HG03460 (cell line): ENCODE data around the gene DAPK1.

Experiments
- ATAC-seq: cut with Tn5 transposase; IDR thresholded peaks from one replicate; pipeline ENCODE4 v1.9.1; 2021; ENCODE audit not compliant: unreplicated experiment

DAPK1 gene

DNA sequence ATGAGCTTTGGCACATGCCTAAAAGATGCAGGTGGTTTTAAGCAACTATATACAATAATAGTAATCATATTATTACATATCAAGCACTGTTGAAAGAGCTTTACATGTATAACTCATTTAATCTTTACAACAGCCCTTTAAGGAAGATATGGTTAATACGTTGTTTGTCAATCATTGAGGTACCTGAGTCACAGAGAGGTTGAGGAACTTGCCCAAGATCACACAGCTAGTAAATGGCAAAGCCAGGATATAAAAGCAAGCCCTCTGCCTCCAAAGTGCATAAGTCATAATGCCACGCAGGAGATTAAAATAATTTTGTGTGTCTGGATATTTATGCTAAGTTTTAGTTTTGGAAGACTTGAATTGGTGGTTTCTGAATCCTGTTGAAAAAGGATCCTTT is 90.2 kb downstream of the DAPK1 start:
- no peak for ATAC-seq

GRCh38 chr9:87588339-87588738 is 90.7 kb downstream of the DAPK1 start:
- no peak for ATAC-seq

DNA sequence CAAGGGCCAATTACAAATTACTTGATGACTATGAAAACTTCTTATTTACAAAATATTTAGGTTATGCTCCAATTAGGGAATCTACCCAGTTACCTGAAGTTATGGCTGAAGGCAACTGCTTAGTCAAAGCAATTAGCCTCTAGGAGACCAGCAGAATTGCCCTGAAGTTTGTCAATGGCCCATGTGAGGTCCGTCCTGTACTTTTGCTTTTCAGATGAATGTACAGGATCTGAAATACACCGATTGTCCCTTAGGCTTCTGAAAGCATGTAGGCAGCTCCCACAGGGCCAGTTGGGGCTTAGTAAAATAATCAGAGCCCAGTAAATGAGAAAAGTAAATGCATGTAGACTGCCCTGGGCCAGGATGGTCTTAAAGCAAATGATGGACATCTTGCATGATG is 93.3 kb downstream of the DAPK1 start:
- ATAC-seq, result no peak

DNA sequence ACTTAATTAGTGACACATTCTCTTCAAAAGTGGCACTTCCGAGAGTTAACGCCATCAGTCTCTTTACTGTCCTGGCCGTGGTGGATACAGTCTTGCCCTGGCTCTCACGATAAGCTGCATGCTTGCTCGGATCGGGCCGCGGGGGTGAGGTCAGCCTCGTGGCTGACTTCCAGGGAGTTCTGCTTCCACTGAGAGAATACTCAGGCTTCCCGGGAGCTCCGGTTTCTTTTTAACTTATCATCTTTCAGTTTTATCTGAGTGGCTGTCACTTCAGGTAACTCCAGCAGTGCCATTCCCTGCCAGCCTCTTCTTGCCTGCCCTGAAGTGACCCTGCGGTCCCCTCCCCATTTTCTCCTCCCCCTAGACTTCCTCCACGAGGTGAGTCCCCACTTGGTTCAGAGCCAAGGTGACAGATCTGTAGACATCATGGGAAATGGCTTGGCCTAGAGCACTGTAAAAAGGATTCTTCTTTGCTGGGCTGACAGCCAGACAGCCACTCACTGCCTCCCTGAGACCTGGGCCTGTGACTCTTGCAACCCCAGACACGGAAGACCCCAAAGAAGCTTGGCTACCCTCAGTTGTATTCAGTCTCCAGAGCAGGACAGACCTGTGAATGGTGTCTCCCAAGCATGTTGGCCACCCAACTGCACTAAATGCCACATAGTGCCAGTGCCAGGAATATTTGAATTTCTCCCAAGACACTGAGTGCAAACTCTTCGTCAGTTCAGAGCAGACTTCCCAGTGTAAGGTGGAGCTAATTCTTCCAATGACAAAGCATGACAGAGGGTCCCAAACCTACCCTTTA is 95.1 kb downstream of the DAPK1 start:
- ATAC-seq, result no peak

GRCh38 chr9:87593359-87593980 is 95.8 kb downstream of the DAPK1 start:
- no peak for ATAC-seq

DNA sequence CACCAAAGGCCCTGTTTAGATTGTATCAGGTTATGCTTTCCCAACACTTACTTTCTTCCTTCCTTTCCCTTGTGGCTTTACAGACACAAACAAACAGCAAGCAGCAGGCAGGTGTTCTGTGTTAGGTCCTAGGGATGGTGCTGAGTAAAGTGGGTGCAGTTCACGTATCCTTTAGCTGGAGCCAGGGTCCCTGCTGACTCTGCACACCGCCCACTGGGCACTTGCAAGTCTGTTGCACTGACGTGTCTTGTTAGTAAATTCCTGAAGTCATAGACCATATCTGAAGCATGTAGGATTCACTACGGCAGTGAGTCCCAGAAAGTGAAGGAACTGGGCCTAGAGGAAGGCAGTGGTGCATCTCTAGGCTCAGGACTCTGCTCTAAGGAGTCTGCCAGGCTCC is 96.5 kb downstream of the DAPK1 start:
- ATAC-seq, result no peak

- ATAC-seq, result no peak
These were observed 97.0 kb downstream of the DAPK1 start for GRCh38 chr9:87594662-87595061.

DNA sequence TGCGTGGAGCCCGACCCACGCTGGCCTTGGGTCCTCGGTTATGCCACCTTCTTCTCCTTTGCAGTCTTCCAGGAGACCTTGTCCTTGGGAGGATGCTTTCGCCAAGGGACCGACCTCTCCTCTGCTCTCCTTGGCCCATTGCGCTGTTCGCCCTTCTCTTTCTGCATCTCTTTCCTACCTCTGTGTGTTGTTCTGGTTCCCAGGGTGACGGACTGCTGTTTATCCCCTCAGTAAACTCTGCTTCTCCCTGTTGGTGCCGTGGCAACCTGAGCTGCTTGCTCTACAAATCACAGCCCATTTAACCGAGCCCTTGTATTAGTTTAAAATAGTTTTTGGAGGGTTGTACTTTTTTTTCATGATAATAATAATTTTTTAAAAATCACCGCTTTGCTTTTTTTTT is 97.9 kb downstream of the DAPK1 start:
- no peak for ATAC-seq

GRCh38 chr9:87596862-87597261 is 99.2 kb downstream of the DAPK1 start:
- no peak for ATAC-seq

DNA sequence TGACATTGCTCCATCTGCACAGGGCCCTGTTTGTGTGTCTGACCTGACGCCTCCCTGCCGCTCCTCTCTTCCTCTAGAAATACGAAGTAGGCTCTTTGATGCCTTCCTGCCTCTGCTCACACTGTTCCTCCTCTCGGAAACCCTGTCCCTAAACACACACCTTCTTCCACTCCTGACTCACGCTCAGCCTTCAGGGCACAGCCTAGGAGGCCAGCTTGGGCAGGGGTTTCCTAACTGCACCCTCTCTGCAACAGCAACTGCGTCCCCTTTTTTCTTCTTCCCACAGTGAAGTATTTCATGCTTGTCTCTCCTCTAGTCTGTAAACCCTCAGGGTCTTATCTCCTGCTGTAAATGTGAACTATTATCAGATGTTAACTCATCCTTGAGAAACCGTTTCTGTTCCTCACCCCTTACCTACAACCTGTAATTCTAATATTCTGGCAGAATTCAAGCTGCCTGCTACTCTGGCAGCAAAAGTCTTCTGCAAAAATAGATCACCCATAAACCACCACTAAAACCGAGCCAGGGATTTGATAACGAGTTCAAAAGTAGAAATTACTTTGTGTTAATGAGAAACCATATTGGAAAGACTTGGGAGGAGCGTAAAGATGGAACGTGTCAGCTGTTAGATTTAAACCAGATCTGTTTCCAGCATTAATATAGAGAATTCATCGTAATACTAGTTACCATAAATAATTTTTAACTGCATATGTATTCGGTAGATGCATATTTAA is 100.2 kb downstream of the DAPK1 start:
- ATAC-seq, result no peak

DNA sequence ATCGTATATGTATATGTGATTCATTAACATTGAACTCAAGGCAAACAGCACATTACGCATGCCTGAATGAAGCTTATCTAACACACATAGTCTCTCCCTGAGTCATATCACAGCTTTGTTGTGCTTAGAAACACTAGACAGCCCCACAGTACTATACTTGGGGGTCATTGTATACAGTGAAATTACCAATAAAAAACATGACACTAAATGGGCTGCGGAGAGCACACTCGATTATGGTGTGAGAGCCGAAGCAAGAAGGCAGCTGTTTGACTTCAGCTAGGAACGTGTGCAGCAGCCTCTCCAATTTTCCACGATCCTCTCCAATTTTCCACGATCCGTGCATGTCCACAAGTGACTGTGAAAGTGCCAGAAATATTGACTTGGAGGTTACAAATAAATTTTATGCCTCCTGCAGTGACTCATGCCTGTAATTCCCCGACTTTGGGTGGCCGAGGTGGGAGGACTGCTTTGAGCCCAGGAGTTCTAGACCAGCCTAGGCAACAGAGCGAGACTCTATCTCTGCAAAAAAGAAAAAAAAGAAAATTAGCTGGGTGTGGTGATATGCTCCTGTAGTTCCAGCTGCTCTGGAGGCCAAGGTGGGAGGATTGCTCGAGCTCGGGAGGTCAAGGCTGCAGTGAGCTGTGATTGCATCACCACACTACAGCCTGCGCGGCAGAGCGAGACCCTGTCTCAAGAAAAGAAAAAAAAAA is 102.4 kb downstream of the DAPK1 start:
- no peak for ATAC-seq

DNA sequence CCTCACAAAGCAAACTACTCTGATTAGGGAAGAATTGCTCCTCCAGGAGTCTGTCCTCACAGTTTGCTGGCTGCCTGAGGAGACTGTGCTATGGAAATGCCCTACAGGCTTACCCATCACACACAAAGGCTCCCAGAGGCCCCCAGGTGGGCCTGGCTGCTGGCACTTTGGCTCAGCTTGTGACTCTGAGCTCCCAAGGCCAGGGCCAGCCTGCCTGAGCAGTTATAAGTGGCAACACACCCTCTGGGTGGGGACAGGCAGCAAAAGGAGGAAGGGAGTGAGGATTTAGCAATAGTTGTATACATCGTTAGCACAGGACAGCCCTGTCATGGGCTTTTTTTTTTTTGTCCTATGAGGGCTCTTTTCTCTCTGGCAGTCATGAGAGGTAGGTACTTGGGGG is 103.5 kb downstream of the DAPK1 start:
- ATAC-seq, result no peak

DNA sequence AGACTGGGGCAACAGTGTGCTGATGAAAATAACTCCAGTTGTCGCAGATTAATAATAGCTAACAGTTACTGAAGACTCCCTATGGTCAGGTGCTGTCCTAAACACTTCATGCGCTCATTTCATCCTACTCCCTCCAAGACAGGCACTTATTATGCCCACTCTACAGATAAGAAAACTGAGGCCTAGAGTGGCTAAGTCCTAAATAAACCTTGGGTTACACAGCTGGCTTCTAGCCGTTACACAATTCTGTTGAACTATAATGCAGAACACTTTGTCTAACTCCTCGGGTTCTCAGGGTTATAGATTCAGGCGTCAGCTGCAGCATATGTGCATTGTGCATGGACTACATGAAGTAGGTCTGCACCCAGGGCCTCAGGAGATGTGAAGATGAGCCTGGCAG is 103.9 kb downstream of the DAPK1 start:
- ATAC-seq, result no peak

GRCh38 chr9:87602933-87603643 is 105.4 kb downstream of the DAPK1 start:
- ATAC-seq, result no peak

- no peak for ATAC-seq
These were observed 106.3 kb downstream of the DAPK1 start for GRCh38 chr9:87603854-87604490.

GRCh38 chr9:87604886-87605588 is 107.4 kb downstream of the DAPK1 start:
- no peak for ATAC-seq

- no peak for ATAC-seq
These were observed 108.0 kb downstream of the DAPK1 start for GRCh38 chr9:87605676-87606075.

GRCh38 chr9:87606841-87607521 is 109.3 kb downstream of the DAPK1 start:
- ATAC-seq, result no peak

DNA sequence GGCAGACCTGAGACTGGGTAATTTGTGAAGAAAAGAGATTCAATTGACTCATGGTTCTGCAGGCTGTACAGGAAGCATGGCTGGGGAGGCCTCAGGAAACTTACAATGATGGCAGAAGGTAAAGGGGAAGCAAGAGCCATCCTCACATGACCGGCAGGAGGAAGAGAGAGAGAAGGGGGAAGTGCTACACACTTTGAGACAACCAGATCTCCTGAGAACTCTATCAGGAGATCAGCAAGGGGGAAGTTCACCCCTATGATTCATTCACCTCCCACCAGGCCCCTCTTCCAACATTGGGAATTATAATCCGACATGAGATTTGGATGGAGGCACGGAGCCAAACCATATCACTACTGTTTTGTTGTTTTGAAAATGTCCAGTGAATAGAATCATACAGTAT is 110.2 kb downstream of the DAPK1 start:
- no peak for ATAC-seq
